BLaER1 (cell line): ENCODE measurements around the gene CIPC.

ENCODE experiments used
- H3K27ac ChIP-seq: shearing (Covaris generic); formaldehyde crosslinking; 2 replicates; pipeline ENCODE4 v1.8.1; 2022
- H3K27me3 ChIP-seq: shearing (Covaris generic); formaldehyde crosslinking; 2 replicates; pipeline ENCODE4 v1.8.1; 2022
- H3K36me3 ChIP-seq: shearing (Covaris generic); formaldehyde crosslinking; 2 replicates; pipeline ENCODE4 v1.8.1; 2022
- H3K4me1 ChIP-seq: shearing (Covaris generic); formaldehyde crosslinking; 2 replicates; pipeline ENCODE4 v1.8.1; 2022
- H3K4me2 ChIP-seq: shearing (Covaris generic); formaldehyde crosslinking; 2 replicates; pipeline ENCODE4 v1.8.1; 2022
- H3K4me3 ChIP-seq: shearing (Covaris generic); formaldehyde crosslinking; 2 replicates; pipeline ENCODE4 v1.8.1; 2022
- H3K9ac ChIP-seq: shearing (Covaris generic); formaldehyde crosslinking; 2 replicates; pipeline ENCODE4 v1.8.1; 2022
- H3K9me3 ChIP-seq: shearing (Covaris generic); formaldehyde crosslinking; 2 replicates; pipeline ENCODE4 v1.8.1; 2022
- H4K20me1 ChIP-seq: shearing (Covaris generic); formaldehyde crosslinking; 2 replicates; pipeline ENCODE4 v1.8.1; 2022
- Cebpa-rat ChIP-seq: shearing (Covaris generic); IDR thresholded peaks from 2 replicates; pipeline ENCODE4 v1.8.1; 2022

Gene CIPC

DNA sequence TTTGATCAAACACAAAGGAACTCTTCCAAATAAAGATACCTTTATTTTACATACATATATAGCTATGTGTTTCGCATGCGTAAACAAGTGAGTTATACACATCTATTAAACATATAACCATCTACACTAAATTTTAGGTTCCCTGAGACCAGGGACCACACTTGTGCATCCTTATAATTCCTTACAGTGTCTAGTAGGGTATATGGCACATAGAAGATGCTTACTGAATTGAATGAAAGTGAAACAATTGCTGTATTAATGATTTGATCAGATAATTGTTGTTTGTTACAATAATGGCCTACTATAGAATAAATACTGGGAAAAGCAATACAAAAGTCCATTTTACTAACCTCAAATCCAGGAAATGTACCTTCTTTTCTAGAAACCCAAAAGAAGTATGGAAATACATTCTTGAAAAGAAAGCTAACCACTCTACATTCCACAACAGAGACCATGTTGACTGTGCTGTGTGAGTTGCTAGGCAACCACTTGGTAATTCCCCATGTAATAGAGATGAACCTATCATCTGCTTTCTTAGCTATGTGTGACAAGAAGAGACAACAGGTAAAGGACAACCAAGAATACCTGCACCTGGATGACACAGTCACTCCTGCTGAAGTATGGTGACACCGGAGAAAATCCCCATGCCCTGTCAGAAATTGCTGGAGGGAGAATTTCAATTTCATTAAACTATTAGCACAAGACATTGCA is 11.9 kb upstream of the CIPC start:
- H3K36me3 ChIP-seq = no peaks in the 10 kb centered on the region
- H3K4me2 ChIP-seq = no peak overlapping the region
- H3K9me3 ChIP-seq = peaks cover 10% of the 10 kb centered on the region
- no peak overlapping the region for H3K9ac ChIP-seq
- H3K27me3 ChIP-seq = no peaks in the 10 kb centered on the region
- TF ChIP-seq Cebpa-rat = no peak
- H4K20me1 ChIP-seq = no peaks in the 10 kb centered on the region
- H3K4me1 ChIP-seq = peaks cover 27% of the 10 kb centered on the region
- H3K4me3 ChIP-seq = no peak overlapping the region
- H3K27ac ChIP-seq = no peak overlapping the region

DNA sequence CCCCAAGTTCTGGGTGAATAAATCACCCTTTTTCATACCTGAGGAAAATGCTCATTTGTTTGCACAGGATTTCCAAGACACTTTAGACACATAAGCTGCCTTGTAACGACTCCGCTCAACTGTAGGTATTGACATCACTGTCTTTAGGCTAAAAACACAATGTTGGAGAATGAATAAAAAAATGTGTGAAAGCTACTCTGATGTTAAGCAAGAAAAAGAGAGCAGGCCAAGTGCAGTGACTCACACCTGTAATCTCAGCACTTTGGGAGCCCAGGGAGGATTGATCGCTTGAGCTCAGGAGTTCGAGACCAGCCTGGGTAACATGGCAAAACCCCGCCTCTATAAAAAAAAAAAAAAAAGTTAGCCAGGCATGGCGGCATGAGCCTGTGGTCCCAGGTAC is 11.1 kb upstream of the CIPC start:
- no peaks in the 10 kb centered on the region for H3K36me3 ChIP-seq
- H3K4me2 ChIP-seq = no peak overlapping the region
- no peaks in the 10 kb centered on the region for H3K27me3 ChIP-seq
- no peaks in the 10 kb centered on the region for H4K20me1 ChIP-seq
- H3K4me3 ChIP-seq = no peak overlapping the region
- peaks cover 17% of the 10 kb centered on the region for H3K9me3 ChIP-seq
- peaks cover 19% of the 10 kb centered on the region for H3K4me1 ChIP-seq
- H3K27ac ChIP-seq = no peak overlapping the region
- no peak for TF ChIP-seq Cebpa-rat
- no peak overlapping the region for H3K9ac ChIP-seq

DNA sequence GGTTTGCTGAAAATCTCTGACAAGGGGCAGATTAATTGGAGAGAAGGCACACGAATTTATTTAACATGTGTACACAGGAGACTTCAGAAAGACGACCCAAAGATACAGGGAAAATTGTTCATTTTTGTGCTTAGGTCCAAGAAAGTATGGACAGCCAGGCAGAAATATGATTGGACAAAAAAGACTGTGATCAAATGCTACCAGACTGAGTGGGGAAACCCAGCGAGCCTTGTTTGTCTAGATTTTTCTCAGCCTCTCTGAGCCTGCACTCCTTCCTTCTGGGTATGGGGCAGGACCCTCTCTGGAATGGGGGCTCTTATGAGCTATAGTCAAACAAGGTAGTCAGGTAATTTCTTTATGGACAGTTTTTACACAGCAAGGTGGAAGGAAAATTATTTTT is 10.4 kb upstream of the CIPC start:
- H3K4me1 ChIP-seq = peaks cover 12% of the 10 kb centered on the region
- H4K20me1 ChIP-seq = no peaks in the 10 kb centered on the region
- no peak for TF ChIP-seq Cebpa-rat
- no peak overlapping the region for H3K4me2 ChIP-seq
- no peak overlapping the region for H3K27ac ChIP-seq
- no peaks in the 10 kb centered on the region for H3K36me3 ChIP-seq
- no peak overlapping the region for H3K9ac ChIP-seq
- H3K27me3 ChIP-seq = no peaks in the 10 kb centered on the region
- no peak overlapping the region for H3K4me3 ChIP-seq
- H3K9me3 ChIP-seq = peaks cover 23% of the 10 kb centered on the region

DNA sequence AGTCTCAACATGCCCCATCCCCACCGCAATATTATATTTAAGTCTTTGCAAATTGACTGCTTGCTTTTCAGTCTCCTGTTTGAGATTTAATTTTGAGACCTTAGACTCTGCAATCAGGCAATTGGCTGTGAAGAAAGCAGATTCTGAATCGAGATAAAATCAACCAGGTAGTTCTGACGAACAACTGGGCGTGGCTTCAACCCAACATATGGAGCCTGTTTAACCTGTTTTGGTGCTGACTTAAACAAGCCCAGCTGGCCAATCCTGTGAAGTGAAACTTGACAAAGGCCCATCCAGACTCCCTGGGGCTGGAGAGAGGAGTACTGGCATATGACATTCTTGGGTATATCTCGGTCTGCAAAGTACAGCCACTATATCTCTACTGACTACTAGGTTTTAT is 9.8 kb upstream of the CIPC start:
- Histone ChIP-seq H3K9me3 (peaks cover 23% of the 10 kb centered on the region), H3K4me3 (no peak overlapping the region), H4K20me1 (no peaks in the 10 kb centered on the region), H3K4me1 (peaks cover 6% of the 10 kb centered on the region), H3K36me3 (no peaks in the 10 kb centered on the region), H3K27me3 (no peaks in the 10 kb centered on the region), H3K27ac (no peak overlapping the region), H3K4me2 (no peak overlapping the region), H3K9ac (no peak overlapping the region)
- no peak for TF ChIP-seq Cebpa-rat

DNA sequence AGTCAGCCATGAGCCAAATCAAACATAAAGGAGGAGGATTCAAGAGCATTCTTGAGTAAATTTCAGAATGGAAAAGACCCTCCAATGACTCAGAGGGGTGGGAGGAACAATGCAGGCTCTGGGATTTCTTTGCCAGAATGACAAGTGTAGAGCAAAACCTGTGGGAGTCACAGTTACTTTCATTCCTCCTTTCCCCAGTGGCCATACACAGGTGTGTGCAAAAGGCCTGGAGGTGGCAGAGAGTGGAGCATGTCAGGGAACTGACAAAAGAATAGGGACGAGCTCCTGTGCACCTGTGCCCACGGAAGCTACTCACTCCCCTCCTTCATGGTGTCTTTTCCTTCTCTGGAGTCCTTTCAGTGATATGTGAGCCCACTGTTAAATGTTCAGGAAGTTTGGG is 9.4 kb upstream of the CIPC start:
- Histone ChIP-seq H3K27me3 (no peaks in the 10 kb centered on the region), H3K9me3 (peaks cover 23% of the 10 kb centered on the region), H3K4me1 (peaks cover 2% of the 10 kb centered on the region), H3K4me3 (no peak overlapping the region), H3K4me2 (no peak overlapping the region), H3K36me3 (no peaks in the 10 kb centered on the region), H3K9ac (no peak overlapping the region), H4K20me1 (no peaks in the 10 kb centered on the region), H3K27ac (no peak overlapping the region)
- no peak for TF ChIP-seq Cebpa-rat

DNA sequence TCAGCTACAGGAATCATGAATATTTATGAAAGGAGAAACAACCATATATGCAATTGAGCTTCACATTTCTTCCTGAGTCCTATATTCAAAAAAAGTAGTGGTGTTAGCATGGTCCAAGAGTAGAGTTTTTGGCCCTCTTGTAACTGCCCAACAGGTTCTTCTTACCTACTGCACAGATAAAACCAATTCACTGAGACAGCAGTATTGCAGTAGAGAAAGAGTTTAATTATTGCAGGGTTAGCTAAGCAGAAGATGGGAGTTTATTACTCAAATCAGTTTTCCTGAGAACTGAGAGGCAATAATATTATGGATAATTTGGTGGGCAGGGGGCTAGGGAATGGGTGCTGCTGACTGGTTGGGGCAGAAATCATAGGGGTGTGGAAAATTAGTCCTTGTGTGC is 6.5 kb upstream of the CIPC start:
- Histone ChIP-seq H3K9ac (no peak overlapping the region), H3K9me3 (peaks cover 23% of the 10 kb centered on the region), H3K27ac (no peak overlapping the region), H3K4me1 (peaks cover 3% of the 10 kb centered on the region), H3K4me2 (no peak overlapping the region), H3K27me3 (no peaks in the 10 kb centered on the region), H4K20me1 (no peaks in the 10 kb centered on the region), H3K4me3 (no peak overlapping the region), H3K36me3 (no peaks in the 10 kb centered on the region)
- no peak for TF ChIP-seq Cebpa-rat

DNA sequence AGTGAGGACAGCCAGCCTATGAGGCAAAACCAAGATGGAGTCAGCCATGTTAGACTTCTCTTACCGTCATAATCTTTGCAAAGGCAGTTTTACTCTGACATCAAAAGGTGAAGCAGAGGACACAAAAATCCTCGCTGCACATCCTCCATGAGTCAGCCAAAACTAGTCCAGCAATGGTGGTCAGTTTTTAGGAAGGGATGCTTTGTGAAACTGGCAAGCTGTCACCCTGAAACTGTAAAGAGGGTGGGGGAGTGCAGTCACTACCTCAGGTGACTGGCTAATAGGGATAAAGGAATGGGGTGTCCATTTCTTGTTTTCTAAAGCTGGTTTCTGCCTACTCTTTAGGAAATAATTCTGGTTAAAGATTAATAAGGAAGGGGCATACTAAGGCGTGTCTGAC is 5.4 kb upstream of the CIPC start:
- Histone ChIP-seq H3K9me3 (peaks cover 23% of the 10 kb centered on the region), H3K27me3 (no peaks in the 10 kb centered on the region), H3K9ac (no peak overlapping the region), H3K4me1 (peaks cover 12% of the 10 kb centered on the region), H3K4me3 (no peak overlapping the region), H3K36me3 (no peaks in the 10 kb centered on the region), H3K4me2 (no peak overlapping the region), H4K20me1 (no peaks in the 10 kb centered on the region), H3K27ac (no peak overlapping the region)
- TF ChIP-seq Cebpa-rat = no peak

DNA sequence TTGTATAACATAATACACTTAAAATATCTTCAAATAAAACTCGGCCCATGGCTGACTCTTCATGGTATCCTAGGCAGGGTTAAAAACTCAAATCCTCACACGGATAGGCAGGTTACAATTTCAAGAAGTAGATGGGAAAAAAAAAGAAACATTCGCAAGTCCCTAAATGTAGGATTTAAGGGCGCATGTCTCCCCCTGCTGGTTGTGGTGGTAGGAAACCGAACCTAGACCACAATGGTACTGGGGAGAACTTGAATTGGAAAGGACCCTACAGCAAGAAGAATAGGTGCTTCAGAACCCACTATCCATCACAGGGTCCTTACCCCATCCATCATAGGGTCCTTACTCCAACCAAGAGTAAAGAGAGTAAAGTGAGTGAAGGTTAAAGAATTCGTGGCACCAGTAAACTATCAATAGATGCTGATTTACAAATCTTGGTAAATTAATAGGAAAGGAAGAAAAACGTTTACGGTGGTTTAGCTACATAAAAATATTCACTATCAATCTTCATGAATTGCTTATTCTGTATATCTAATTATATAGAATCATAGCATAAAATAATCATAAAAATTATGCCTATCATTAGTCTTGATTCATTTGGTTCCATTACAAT is 3.3 kb upstream of the CIPC start:
- Histone ChIP-seq H3K9ac (no peak overlapping the region), H4K20me1 (no peaks in the 10 kb centered on the region), H3K4me2 (no peak overlapping the region), H3K9me3 (peaks cover 23% of the 10 kb centered on the region), H3K4me3 (no peak overlapping the region), H3K27me3 (no peaks in the 10 kb centered on the region), H3K27ac (no peak overlapping the region), H3K4me1 (peaks cover 24% of the 10 kb centered on the region), H3K36me3 (no peaks in the 10 kb centered on the region)
- TF ChIP-seq Cebpa-rat = no peak

DNA sequence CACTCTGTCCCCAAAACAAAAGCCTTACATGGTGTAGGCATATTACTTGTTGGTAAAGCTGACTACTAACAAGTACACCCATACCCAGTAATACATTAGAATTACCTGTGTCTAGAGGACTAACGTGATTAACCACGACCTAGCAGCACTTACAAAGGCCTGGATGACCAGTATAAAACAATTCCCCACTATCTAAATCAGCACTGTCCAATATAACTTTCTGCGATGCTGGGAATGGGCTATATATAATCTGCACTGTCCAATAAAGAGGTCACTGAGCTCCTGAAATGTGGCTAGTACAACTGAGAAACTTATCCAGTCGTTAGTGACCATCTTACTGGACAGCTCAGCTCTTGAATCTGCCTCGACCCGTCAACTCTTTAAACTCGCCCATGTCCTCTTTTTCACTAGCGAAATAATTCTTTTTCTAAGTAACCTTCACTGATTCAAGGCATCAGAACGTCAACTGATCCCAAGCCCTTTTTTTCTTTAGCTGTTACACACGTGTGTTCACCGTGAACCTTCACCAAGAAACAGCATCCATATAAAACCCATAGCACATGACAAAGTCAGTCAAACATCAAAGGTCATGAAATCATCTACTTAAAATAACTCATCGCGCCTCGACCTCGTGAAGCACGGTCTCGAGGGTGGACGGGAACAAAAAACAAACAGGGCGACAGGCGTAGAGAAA is 905 bp upstream of the CIPC start:
- Histone ChIP-seq H3K9ac (peak overlapping the region; percentile 87), H3K9me3 (peaks cover 4% of the 10 kb centered on the region), H3K27ac (peak overlapping the region; percentile 93), H3K4me1 (peaks cover 44% of the 10 kb centered on the region), H3K36me3 (no peaks in the 10 kb centered on the region), H3K4me3 (peak overlapping the region; percentile 84), H3K4me2 (peak overlapping the region; percentile 92), H4K20me1 (peaks cover 8% of the 10 kb centered on the region; the same call in 1 of the 2 replicates), H3K27me3 (no peaks in the 10 kb centered on the region)
- no peak for TF ChIP-seq Cebpa-rat
